ENCODE measurements around the gene BMPR2. TPM values are rescaled to one million over a fixed set of nuclear protein-coding genes. Genes with fewer than 3 reads are reported as not detected.

BMPR2 gene
- total RNA-seq, 4 donors from 2014 or later = 56.1 to 112 (median 66.6) TPM

DNA sequence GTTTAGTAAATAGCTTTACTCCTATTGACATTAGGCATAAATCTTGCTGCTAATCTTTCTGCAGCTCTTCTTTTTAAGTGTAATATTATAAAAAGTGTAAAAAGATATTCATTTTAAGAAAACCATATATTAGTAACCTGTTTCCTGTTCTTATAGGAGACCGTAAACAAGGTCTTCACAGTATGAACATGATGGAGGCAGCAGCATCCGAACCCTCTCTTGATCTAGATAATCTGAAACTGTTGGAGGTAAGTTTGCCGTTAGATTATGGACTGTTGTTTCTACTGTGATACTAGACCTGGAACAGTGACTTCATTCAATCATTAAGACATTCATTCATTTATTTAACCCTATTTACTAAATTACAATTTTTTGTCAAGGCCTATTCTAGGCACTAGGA lies 138.6 kb downstream of the BMPR2 start:
- TF ChIP-seq, protein P1, sequence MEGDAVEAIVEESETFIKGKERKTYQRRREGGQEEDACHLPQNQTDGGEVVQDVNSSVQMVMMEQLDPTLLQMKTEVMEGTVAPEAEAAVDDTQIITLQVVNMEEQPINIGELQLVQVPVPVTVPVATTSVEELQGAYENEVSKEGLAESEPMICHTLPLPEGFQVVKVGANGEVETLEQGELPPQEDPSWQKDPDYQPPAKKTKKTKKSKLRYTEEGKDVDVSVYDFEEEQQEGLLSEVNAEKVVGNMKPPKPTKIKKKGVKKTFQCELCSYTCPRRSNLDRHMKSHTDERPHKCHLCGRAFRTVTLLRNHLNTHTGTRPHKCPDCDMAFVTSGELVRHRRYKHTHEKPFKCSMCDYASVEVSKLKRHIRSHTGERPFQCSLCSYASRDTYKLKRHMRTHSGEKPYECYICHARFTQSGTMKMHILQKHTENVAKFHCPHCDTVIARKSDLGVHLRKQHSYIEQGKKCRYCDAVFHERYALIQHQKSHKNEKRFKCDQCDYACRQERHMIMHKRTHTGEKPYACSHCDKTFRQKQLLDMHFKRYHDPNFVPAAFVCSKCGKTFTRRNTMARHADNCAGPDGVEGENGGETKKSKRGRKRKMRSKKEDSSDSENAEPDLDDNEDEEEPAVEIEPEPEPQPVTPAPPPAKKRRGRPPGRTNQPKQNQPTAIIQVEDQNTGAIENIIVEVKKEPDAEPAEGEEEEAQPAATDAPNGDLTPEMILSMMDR (IDR thresholded peaks at IDR 0.05; ENCODE audit: low read depth) = no peak

DNA sequence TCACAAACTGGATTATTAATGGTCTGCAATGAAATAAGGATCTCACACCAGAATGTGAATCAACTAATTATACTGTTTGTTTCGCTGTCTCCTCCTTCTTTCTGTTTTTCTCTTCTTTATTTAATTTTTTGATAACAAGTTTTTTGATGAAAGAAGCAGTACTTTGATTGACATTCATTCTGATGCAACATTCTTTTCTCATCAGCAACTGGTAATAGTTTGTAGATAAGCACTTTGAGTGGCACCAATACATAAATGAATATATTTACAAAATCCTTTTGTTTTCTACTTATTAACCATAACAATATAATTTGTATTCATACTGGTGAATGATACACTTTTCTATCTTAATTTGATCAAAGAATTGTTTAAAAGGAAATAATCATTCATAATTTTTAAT lies 143.3 kb downstream of the BMPR2 start:
- TF ChIP-seq, protein P1 (IDR thresholded peaks at IDR 0.05; ENCODE audit: low read depth) = no peak

DNA sequence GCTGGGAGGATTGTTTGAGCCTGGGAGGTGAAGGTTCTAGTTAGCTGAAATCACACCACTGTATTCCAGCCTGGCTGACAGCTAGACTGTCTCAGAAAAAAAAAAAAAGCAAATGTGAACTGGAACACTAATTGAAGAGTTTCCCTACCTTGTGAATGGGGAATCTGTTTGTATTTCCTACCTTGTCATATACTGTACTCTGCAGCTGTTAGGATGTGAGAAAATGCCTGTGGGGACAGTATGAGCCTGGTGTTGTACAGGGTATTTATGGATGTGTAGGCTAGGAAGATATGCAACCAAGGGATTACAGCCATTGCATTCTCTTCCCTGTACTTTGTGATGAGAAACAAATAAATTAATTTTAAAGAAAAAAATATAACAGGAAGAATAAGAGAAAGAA lies 145.3 kb downstream of the BMPR2 start:
- TF ChIP-seq, protein P1 (IDR thresholded peaks at IDR 0.05; ENCODE audit: low read depth) = no peak

DNA sequence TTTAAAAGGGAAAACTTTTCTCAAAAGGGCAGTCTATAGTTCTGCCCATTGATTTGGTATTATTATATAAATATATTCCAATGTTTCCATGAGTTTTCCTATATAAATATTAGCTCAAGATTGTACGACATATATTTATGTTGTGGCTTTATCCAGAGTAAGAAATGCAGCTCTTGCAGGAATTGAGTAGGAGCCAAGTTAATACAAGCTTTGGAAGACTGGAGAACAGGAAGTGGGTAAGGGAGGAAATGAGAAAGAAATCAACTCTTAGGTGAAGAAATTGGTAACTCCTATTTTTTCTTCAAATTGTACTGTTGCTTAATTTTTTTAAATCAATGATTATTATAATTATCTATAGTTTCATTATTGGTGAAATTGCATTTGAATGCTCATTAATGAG lies 153.3 kb downstream of the BMPR2 start:
- TF ChIP-seq, protein P1 (IDR thresholded peaks at IDR 0.05; ENCODE audit: low read depth) = no peak

DNA sequence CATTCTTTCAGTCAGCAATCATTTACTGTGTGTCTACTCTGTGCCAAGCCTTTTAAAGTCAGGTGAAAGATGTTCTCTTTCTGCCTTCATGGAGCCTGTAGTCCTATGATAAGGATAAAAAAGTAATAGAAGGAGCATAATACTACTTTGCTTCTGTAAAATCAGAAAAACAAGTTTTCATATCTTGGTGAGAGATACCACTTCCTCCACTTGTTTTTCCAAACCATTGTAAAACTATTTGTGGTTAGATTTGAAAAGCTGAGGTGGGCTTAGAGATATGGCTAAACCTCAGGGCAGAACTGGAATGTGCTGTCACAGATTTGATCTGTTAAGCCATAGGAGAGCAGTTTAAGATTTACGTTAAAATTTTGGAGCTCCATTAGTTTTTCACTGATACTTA lies 153.9 kb downstream of the BMPR2 start:
- TF ChIP-seq, protein P1 (IDR thresholded peaks at IDR 0.05; ENCODE audit: low read depth) = no peak

DNA sequence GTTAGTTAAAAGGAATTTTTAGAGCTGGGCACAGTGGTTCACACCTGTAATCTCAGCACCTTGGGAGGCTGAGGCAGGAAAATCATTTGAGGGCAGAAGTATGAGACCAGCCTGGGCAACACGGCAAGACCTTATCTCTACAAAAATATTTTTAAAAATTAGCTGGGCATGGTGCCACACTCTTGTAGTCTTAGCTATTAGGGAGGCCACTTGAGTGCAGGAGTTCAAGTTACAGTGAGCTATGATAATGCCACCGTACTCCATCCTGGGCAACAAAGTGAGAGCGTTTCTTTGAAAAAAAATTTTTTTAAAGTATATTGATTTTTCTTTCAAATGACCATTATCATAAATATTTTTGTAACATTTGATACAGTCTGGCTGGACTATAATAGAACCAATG lies 165.0 kb downstream of the BMPR2 start:
- TF ChIP-seq, protein P1 (IDR thresholded peaks at IDR 0.05; ENCODE audit: low read depth) = no peak

DNA sequence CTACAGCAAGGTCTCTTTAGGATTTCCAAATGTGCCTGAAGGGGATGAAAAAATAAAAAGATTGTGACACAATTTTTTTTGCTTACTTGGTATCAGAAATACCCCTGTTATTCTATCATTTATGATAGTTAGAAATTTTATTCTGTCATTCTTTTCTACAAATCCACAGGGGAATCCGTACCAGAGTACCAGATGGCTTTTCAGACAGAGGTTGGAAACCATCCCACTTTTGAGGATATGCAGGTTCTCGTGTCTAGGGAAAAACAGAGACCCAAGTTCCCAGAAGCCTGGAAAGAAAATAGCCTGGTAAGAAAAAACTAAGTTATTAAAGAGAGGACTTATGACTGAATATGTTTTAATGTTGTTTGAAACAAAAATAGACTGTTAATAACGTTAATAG lies 166.0 kb downstream of the BMPR2 start:
- TF ChIP-seq, protein P1 (IDR thresholded peaks at IDR 0.05; ENCODE audit: low read depth) = no peak

Measured in subcutaneous adipose tissue (tissue), 4 donors.